HG03342 (cell line): ENCODE data around the gene CLCNKA.
"Not testable (repeated sequence)": the region's sequence is repeated elsewhere in the genome, so short reads cannot be mapped to it uniquely, and the experiment has no call there.

ENCODE experiments used
- ATAC-seq: cut with Tn5 transposase; IDR thresholded peaks from one replicate; pipeline ENCODE4 v1.9.1; 2021; ENCODE audit warnings: mild to moderate bottlenecking, moderate library complexity; ENCODE audit not compliant: unreplicated experiment

Gene CLCNKA

GRCh38 chr1:16017076-16017460 lies 4.8 kb upstream of the CLCNKA start:
- no peak for ATAC-seq

- no peak for ATAC-seq
Observed at GRCh38 chr1:16017461-16018303, 4.2 kb upstream of the CLCNKA start, which contains the start of gene HSPB7. TSS of gene HSPB7 (minus strand) at chr1:16018043. CDS start at chr1:16017963, 80 bp downstream.

GRCh38 chr1:16018308-16018707 lies 3.5 kb upstream of the CLCNKA start:
- ATAC-seq = no peak

GRCh38 chr1:16018749-16019643 lies 2.8 kb upstream of the CLCNKA start:
- ATAC-seq = no peak

GRCh38 chr1:16019644-16020277 lies 2.1 kb upstream of the CLCNKA start:
- no peak for ATAC-seq

- ATAC-seq = no peak
Observed at GRCh38 chr1:16020325-16020724, 1.5 kb upstream of the CLCNKA start.

- not testable (repeated sequence) for ATAC-seq
Observed at GRCh38 chr1:16020878-16021277, 958 bp upstream of the CLCNKA start.

- no peak for ATAC-seq
Observed at GRCh38 chr1:16022393-16022792, 557 bp downstream of the CLCNKA start.

GRCh38 chr1:16023050-16023653 lies 1.3 kb downstream of the CLCNKA start:
- ATAC-seq = no peak

GRCh38 chr1:16026302-16026701 lies 4.5 kb downstream of the CLCNKA start:
- ATAC-seq = not testable (repeated sequence)

- no peak for ATAC-seq
Observed at GRCh38 chr1:16026723-16027484, 5.1 kb downstream of the CLCNKA start.

GRCh38 chr1:16028237-16029002 lies 6.6 kb downstream of the CLCNKA start:
- no peak for ATAC-seq

GRCh38 chr1:16029003-16029268 lies 7.1 kb downstream of the CLCNKA start:
- ATAC-seq = not testable (repeated sequence)

- no peak for ATAC-seq
Observed at GRCh38 chr1:16029288-16029687, 7.5 kb downstream of the CLCNKA start.

GRCh38 chr1:16031551-16031950 lies 9.7 kb downstream of the CLCNKA start:
- ATAC-seq = no peak

- ATAC-seq = no peak
Observed at GRCh38 chr1:16032388-16033102, 10.7 kb downstream of the CLCNKA start.

GRCh38 chr1:16033103-16033632 lies 11.3 kb downstream of the CLCNKA start:
- ATAC-seq = not testable (repeated sequence)

GRCh38 chr1:16036461-16036860 lies 14.6 kb downstream of the CLCNKA start:
- not testable (repeated sequence) for ATAC-seq

- ATAC-seq = no peak
Observed at GRCh38 chr1:16038620-16038912, 16.7 kb downstream of the CLCNKA start.
